GM18870 (cell line): Measurements from ENCODE around the gene BABAM2.
"Not testable (repeated sequence)": the region's sequence is repeated elsewhere in the genome, so short reads cannot be mapped to it uniquely, and the experiment has no call there.

Experiments used
- ATAC-seq: cut with Tn5 transposase; IDR thresholded peaks from one replicate; pipeline ENCODE4 v1.9.1; 2021; ENCODE audit warnings: moderate library complexity; ENCODE audit not compliant: unreplicated experiment

BABAM2 gene

GRCh38 chr2:28018474-28018873 is 127.9 kb downstream of the BABAM2 start:
- not testable (repeated sequence) for ATAC-seq

GRCh38 chr2:28019521-28019920 is 129.0 kb downstream of the BABAM2 start:
- ATAC-seq: not testable (repeated sequence)

DNA sequence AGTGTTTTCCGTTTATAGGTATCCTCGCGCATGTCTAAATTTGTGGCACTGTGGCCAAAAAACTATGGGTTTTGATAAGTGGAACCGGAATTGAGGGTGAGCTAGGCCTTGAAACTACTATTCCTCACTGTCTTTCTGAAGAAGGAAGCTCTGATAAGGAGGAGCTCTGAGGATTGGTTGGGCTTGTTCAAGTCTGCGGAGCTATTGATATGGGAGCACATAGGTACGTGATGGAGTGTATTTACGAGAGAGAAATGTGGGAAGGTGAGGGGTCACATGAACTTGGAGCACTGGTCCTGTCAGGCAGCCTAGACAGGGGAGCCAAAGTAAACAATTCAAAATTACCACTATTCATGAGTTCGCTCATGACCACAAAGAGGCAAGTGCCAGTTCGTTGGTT is 131.4 kb downstream of the BABAM2 start:
- no peak for ATAC-seq

- ATAC-seq: no peak
Measured at GRCh38 chr2:28025123-28025522, 134.6 kb downstream of the BABAM2 start.

DNA sequence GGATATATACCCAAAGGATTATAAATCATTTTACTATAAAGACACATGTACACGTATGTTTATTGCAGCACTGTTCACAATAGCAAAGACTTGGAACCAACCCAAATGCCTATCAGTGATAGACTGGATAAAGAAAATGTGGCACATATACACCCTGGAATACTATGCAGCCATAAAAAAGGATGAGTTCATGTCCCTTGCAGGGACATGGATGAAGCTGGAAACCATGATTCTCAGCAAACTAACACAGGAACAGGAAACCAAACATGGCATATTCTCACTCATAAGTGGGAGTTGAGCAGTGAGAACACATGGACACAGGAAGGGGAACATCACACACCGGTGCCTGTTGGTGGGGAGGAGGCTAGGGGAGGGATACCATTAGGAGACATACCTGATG is 135.7 kb downstream of the BABAM2 start:
- not testable (repeated sequence) for ATAC-seq

GRCh38 chr2:28028025-28028424 is 137.5 kb downstream of the BABAM2 start:
- ATAC-seq: no peak

GRCh38 chr2:28030600-28030999 is 140.1 kb downstream of the BABAM2 start:
- ATAC-seq: no peak

- ATAC-seq: no peak
Measured at GRCh38 chr2:28032816-28033215, 142.3 kb downstream of the BABAM2 start.

- ATAC-seq: no peak
Measured at GRCh38 chr2:28034696-28035095, 144.2 kb downstream of the BABAM2 start.

- no peak for ATAC-seq
Measured at GRCh38 chr2:28035163-28035690, 144.7 kb downstream of the BABAM2 start.

DNA sequence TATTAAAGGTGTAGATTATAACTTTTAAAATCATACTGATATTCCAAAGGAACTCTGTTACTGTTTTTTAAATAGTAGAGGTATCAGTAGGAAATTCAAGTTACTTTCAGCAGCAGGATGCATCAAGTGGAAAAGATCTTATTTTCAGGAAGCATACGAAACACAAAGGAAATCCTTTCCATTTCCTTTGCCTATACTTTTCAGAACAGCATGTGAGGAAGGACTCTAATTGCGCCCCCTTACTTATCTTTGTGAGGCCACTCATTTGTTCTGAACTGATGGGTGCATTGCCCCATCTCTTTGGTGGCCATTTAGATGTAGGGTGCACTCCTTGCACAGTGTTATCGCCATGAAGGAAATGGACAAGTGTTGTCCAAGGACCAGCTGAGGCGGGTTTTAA is 145.3 kb downstream of the BABAM2 start:
- no peak for ATAC-seq

- no peak for ATAC-seq
Measured at GRCh38 chr2:28036307-28036706, 145.8 kb downstream of the BABAM2 start.

- no peak for ATAC-seq
Measured at GRCh38 chr2:28038722-28039121, 148.2 kb downstream of the BABAM2 start.

- no peak for ATAC-seq
Measured at GRCh38 chr2:28045676-28046351, 155.3 kb downstream of the BABAM2 start.

DNA sequence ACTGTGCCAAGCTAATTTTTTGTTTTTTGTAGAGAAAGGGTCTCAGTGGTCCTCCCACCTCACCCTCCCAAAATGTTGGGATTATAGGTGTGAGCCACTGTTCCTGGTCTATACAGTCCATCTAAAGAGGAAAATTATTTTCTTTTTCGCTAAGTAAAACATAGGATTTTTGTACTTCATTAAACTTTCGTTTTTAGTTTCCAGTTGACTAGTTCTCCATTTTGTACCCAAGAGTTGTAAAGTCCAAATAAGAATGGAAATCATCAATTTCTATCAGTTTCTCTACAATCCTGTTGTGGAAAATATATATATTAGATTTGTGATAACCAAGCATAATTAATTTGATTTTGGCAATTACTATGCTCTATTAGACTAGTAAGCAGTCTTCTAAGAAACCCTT is 156.4 kb downstream of the BABAM2 start:
- no peak for ATAC-seq

DNA sequence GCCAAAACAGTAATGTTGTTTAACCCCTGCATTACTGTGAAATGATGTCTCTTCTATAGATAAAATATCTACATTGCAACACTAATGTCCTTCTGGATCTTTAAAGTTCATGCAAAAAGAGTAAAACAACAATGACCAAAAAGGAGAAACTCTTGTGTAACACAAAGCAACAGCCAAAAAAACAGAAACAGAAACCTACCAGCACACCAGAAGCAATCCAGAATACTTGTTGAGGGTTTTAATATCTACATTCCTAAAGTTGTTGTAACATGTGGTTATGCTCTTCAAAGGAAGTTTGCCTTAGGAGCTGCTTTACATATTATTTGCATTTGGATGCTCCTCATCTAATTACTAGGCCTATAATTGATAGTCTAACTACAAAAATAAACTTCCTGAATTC is 157.2 kb downstream of the BABAM2 start:
- no peak for ATAC-seq

GRCh38 chr2:28048341-28048740 is 157.8 kb downstream of the BABAM2 start:
- no peak for ATAC-seq

DNA sequence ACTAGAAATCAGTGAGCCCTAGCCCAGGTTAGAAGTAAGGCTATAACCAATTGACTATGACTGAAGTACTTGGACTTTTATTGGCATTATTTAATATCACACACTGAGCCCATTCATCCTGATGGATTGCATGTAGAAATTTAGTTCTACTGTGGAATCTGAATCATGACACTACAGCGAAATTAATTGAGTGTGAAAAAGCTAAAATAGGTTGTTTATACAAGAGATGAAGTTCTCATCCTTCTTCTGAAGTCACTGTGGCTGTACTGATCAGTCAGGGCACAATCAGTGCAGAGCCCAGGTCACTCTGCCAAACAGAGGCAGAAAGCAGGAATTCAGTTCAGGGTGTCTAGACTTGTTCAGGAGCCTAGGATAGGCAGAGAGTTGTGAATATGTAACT is 158.9 kb downstream of the BABAM2 start:
- no peak for ATAC-seq

DNA sequence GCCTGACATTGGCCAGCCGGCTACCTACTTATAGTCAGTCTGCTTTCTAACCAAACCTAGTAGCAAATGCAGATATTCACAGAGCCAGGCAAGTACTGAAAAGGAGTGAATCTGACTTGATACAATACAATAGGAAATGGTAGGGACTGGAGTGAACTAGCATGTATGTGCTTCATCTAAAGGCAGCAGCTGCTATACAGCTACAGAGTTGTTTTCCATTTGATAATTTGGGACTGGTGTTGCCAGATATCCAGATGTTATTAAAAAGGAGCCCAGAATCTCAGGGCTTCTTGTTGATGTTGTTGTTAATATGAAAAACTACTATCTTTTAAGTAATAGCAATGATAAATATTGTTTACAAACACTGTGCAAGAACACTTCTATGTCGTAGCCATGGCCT is 159.4 kb downstream of the BABAM2 start:
- no peak for ATAC-seq

DNA sequence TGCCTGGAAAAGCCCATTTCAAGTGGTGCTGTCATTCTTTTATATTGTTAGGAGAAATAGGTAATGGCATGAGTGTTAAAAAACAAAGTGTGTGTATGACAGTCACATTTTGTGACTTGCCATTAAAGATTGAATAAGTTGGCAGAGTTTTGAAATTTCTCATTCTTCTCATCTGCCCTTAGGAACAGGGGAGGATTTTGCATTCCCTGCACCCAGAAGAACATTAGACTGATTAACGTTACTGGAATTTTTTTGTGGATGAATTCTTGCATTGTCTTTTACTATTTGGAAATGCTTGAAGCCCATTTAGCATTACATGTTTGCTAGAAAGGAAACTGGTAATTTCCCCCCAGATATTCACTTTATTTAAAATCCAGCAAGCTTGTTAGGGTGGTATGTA is 162.2 kb downstream of the BABAM2 start:
- no peak for ATAC-seq

- ATAC-seq: no peak
Measured at GRCh38 chr2:28053597-28053996, 163.1 kb downstream of the BABAM2 start.

DNA sequence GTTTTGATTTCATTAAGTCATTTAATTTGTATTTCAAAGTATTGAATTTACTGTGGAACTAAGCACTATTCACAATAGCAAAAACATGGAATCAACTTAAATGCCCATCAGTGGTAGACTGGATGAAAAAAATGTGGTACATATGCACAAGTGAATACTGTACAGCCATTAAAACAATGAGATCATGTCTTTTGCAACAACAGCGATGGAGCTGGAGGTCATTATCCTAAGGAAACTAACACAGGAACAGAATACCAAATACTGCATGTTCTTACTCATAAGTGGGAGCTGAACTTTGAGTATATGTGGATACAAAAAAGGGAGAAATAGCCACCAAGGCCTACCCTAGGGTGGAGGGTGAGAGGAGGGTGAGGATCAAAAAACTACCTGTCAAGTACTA is 164.4 kb downstream of the BABAM2 start:
- no peak for ATAC-seq

DNA sequence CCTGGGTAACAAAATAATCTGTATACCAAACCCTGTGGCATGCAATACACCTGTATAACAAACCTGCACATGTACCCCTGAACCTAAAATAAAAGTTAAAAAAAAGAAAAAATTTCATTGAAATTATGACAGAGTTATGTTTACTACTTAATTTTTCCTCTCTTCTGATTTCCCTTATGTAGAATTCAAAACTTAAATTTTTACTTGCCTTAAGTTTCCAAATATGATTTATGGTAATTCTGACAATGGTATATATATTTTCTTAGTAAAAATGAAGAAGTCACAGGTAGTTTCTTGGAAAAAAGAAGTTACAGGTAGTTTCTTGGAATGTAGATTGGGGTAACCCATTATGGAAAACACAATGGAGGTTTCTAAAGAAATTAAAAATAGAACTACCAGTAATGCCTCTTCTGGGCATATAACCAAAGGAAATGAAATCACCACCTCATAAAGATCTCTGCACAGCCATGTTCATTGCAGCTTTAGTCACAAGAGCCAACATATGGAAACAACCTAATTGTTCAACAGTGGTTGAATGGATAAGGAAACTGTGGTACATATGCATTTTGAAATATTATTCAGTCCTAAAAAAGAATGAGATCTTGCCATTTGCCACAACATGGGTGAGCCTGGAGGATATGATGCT is 164.9 kb downstream of the BABAM2 start:
- no peak for ATAC-seq
